ENCODE measurements around the gene SPEG. TPM values are rescaled to one million over a fixed set of nuclear protein-coding genes. Genes with fewer than 3 reads are reported as not detected.
A peak's percentile ranks its signal among the peaks of the same experiment; 100 is the strongest.

SPEG gene
- total and polyA plus RNA-seq, 4 donors, result 3.7 to 15.6 (median 9.6) TPM

DNA sequence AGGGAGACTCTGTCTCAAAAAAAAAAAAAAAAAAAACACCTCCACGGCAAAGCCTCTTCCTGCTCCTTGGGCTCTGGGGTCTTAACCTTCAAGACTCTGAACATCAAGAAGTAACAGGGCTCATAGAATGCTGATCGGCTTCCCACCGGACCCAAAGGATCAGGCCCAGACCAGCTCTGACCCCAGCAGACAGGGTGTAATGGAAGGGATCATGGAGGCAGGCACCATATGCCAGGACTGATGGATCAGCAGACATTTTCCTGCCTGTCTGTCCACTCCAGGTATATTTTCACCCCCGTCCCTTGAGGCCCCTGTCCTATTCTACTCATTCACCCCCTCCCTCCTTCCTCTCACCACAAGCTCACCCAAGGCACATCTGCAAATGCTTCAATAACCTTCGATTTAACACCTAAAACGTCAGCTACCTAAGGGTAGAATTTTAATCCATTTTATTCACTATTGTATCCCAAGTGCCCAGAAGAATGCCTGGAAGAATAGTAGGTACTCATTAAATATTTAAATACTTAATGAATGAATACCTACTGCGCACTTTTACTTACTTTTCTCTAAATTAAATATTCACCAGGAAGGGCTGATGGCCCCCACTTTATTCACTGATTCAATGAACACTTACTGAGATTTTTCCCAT lies 4.6 kb upstream of the SPEG start:
- no peak overlapping the region for H3K4me3 ChIP-seq
- TF ChIP-seq, protein P1, sequence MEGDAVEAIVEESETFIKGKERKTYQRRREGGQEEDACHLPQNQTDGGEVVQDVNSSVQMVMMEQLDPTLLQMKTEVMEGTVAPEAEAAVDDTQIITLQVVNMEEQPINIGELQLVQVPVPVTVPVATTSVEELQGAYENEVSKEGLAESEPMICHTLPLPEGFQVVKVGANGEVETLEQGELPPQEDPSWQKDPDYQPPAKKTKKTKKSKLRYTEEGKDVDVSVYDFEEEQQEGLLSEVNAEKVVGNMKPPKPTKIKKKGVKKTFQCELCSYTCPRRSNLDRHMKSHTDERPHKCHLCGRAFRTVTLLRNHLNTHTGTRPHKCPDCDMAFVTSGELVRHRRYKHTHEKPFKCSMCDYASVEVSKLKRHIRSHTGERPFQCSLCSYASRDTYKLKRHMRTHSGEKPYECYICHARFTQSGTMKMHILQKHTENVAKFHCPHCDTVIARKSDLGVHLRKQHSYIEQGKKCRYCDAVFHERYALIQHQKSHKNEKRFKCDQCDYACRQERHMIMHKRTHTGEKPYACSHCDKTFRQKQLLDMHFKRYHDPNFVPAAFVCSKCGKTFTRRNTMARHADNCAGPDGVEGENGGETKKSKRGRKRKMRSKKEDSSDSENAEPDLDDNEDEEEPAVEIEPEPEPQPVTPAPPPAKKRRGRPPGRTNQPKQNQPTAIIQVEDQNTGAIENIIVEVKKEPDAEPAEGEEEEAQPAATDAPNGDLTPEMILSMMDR (IDR thresholded peaks at IDR 0.05; ENCODE audit: control extremely low read depth, extremely low read depth), result no peak
- H3K36me3 ChIP-seq (ENCODE audit: control insufficient read depth in 4 of 4, insufficient read depth in 4 of 4, low read length in 4 of 4), result no peaks in the 10 kb centered on the region
- H3K27ac ChIP-seq (ENCODE audit: low read depth in 1 of 2, low read length in 1 of 2), result peak overlapping the region in 1 of 2 donors; percentile 58
- WGBS, 2 donors, result 88 to 91% methylated on average over 7 of the region's 7 CpGs
- H3K27me3 ChIP-seq (ENCODE audit: control insufficient read depth in 3 of 3, insufficient read depth in 3 of 3, low read length in 2 of 3), result peaks cover 0 to 5% (median 0%) of the 10 kb centered on the region in 3 donors
- ATAC-seq (ENCODE audit: insufficient read depth, low FRiP score) (no peak), DNase-seq (no peak)
- no peak overlapping the region for H3K9ac ChIP-seq (ENCODE audit: insufficient read depth in 1 of 2, low read length in 2 of 2)
- no peaks in the 10 kb centered on the region for H3K9me3 ChIP-seq (ENCODE audit: control insufficient read depth in 4 of 4, insufficient read depth in 3 of 4, low read length in 3 of 4)
- H3K4me1 ChIP-seq (ENCODE audit: control insufficient read depth in 5 of 5, insufficient read depth in 5 of 5, low read length in 5 of 5), result peaks cover 0 to 15% (median 2%) of the 10 kb centered on the region in 5 donors

DNA sequence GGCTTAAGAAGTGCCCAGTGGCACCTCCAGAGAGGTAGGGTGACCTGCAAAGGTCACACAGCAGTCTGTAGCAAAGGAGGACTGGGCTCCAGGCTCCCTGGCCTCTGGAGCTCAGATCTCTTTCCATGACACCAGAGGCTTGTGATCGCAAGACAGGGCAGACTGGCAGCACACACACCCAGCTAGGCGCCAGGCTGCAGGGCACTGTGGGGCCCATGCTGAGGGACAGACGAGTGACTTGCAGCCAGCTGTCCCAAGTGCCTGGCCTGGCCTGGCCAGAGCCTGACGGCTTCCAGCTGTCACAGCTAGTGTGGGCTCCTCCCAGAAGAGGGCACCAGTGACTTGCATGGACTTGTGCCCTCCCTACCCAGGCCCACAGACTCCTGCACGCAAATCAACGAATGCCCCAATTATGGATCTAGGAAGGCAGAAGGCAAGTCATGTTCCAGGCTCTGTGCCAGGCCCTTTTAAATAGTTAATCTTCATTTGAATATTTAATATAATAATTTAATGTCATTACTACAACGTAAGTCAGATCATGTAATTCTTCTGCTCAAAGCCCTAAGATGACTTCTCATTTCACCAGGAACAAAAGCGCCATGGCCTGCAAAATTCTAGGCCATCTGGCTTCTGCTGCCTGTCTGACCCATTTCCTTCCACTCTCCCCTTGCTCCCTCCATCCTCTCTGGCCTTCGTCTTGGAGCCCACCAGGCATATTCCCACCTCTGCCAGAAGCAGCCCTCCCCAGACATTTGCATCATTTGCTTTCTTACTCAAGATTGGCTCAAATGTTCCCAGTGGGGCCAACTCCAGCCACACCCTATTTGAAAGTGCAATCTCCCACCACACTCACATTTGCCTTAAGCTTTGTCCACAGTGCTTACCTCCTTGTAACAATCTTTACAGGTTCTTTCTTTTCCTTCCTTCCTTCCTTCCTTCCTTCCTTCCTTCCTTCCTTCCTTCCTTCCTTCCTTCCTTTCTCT lies 3.7 kb upstream of the SPEG start:
- Histone ChIP-seq H3K9me3 (ENCODE audit: control insufficient read depth in 4 of 4, insufficient read depth in 3 of 4, low read length in 3 of 4) (no peaks in the 10 kb centered on the region), H3K27me3 (ENCODE audit: control insufficient read depth in 3 of 3, insufficient read depth in 3 of 3, low read length in 2 of 3) (peaks cover 3 to 12% (median 7%) of the 10 kb centered on the region in 3 donors), H3K27ac (ENCODE audit: low read depth in 1 of 2, low read length in 1 of 2) (peak overlapping the region in 1 of 2 donors; percentile 58), H3K4me1 (ENCODE audit: control insufficient read depth in 5 of 5, insufficient read depth in 5 of 5, low read length in 5 of 5) (peaks cover 0 to 19% (median 6%) of the 10 kb centered on the region in 5 donors), H3K9ac (ENCODE audit: insufficient read depth in 1 of 2, low read length in 2 of 2) (no peak overlapping the region), H3K4me3 (no peak overlapping the region), H3K36me3 (ENCODE audit: control insufficient read depth in 4 of 4, insufficient read depth in 4 of 4, low read length in 4 of 4) (no peaks in the 10 kb centered on the region)
- TF ChIP-seq, protein P1 (IDR thresholded peaks at IDR 0.05; ENCODE audit: control extremely low read depth, extremely low read depth), result no peak
- DNase-seq, result peak; percentile 73 to 82 (median 78)
- 58 to 60% methylated on average over 9 of the region's 9 CpGs for WGBS, 2 donors
- ATAC-seq (ENCODE audit: insufficient read depth, low FRiP score), result no peak

DNA sequence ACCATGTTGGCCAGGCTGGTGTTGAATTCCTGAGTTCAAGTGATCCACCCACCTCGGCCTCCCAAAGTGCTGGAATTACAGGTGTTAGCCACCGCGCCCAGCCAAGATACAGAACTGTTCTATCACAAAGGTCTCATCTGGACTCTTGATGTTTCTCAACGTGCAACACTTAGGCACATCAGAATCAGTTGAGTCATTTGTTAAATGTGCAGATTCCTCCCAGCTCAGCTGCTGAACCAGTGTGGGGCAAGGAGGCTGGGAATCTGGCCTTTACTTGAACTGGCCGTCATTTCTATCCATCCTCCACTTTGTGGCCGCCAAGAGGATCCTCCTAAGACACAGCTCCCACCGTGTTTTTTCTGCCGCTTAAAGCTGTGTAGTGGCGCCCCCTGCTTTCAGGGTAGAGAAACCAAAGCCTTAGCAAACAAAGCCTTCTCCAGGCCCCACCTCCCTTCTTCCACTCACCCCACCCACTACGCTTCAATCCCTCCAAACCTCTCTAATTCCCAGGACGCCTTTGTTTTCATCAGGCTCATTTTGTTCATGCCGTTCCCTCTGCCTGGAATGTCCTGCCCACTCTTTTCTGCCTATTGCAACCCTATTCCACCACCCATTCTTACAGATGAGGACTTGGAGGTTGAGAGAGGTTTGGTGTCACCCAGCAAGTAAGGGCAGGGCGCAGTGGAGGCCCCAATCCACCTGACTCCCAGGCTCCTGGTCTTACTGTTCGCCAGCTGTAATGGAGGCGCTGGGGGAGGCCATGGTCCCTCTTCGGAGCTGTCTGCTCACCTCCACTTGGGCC lies 776 bp upstream of the SPEG start:
- no peak overlapping the region for H3K9ac ChIP-seq (ENCODE audit: insufficient read depth in 1 of 2, low read length in 2 of 2)
- H3K9me3 ChIP-seq (ENCODE audit: control insufficient read depth in 4 of 4, insufficient read depth in 3 of 4, low read length in 3 of 4), result no peaks in the 10 kb centered on the region
- H3K36me3 ChIP-seq (ENCODE audit: control insufficient read depth in 4 of 4, insufficient read depth in 4 of 4, low read length in 4 of 4), result no peaks in the 10 kb centered on the region
- H3K4me3 ChIP-seq, result no peak overlapping the region
- H3K27me3 ChIP-seq (ENCODE audit: control insufficient read depth in 3 of 3, insufficient read depth in 3 of 3, low read length in 2 of 3), result peaks cover 9 to 16% (median 11%) of the 10 kb centered on the region in 3 donors
- H3K27ac ChIP-seq (ENCODE audit: low read depth in 1 of 2, low read length in 1 of 2), result peak overlapping the region in 1 of 2 donors; percentile 82
- WGBS, 2 donors, result 74 to 81% methylated on average over 16 of the region's 16 CpGs
- DNase-seq, result no peak
- TF ChIP-seq, protein P1 (IDR thresholded peaks at IDR 0.05; ENCODE audit: control extremely low read depth, extremely low read depth), result no peak
- ATAC-seq (ENCODE audit: insufficient read depth, low FRiP score), result no peak
- peaks cover 0 to 29% (median 6%) of the 10 kb centered on the region in 5 donors for H3K4me1 ChIP-seq (ENCODE audit: control insufficient read depth in 5 of 5, insufficient read depth in 5 of 5, low read length in 5 of 5)
